SK-N-SH (cell line): ENCODE data around the gene UBR2. TPM values are rescaled to one million over a fixed set of nuclear protein-coding genes. Genes with fewer than 3 reads are reported as not detected.

Experiments used
- CTCF ChIA-PET: fragments of 300-600, 350-600 bp; formaldehyde crosslinking; extraction: SDS; loops from one replicate; lab custom pipeline; 2021; lab: Yijun Ruan, JAX
- POLR2A ChIA-PET: fragments of 350-600 bp; sonication (Branson Sonifier 250); formaldehyde crosslinking; extraction: SDS; loops from one replicate; lab custom pipeline; 2020; ENCODE audit warnings: antibody characterized with exemption, inconsistent platforms; lab: Yijun Ruan, JAX
- DNase-seq: peaks from one replicate; pipeline ENCODE4 v3.0.0; 2012
- H2AFZ ChIP-seq: fragments of 200-600 bp; sonication (generic); 2 replicates; pipeline ENCODE4 v1.8.1; 2016; ENCODE audit warnings: antibody characterized with exemption, mild to moderate bottlenecking, low read depth
- H3F3A ChIP-seq: fragments of 200-600 bp; sonication (generic); replicated peaks from 2 replicates; pipeline ENCODE3; 2016; ENCODE audit warnings: antibody characterized with exemption, mild to moderate bottlenecking; ENCODE audit not compliant: insufficient read depth
- H3K27ac ChIP-seq, 2 experiments: fragments of 200-500 bp in 1 of 2; fragments of 200-600 bp in 1 of 2; sonication (Bioruptor generic) in 1 of 2; sonication (generic), shearing (Covaris generic) in 1 of 2; 2 replicates each; pipeline versions ENCODE4 v1.5.1 to v1.6.1; 2014 to 2016; ENCODE audit warnings: low read depth in 2 of 2, inconsistent platforms in 1 of 2, low read length in 1 of 2, mild to moderate bottlenecking in 1 of 2, mixed read lengths in 1 of 2
- H3K27me3 ChIP-seq: fragments of 200-600 bp; sonication (generic), shearing (Covaris generic); 2 replicates; pipeline ENCODE4 v1.6.1; 2016; ENCODE audit warnings: mixed run types; ENCODE audit not compliant: insufficient read depth
- H3K36me3 ChIP-seq, 2 experiments: fragments of 200-500 bp in 1 of 2; fragments of 200-600 bp in 1 of 2; sonication (Bioruptor generic) in 1 of 2; sonication (generic) in 1 of 2; replicated peaks in 1 of 2; 2 replicates each; pipeline versions ENCODE3 to v1.5.1; 2014 to 2016; ENCODE audit warnings: low read length in 1 of 2, mild to moderate bottlenecking in 1 of 2; ENCODE audit not compliant: insufficient read depth in 2 of 2, control insufficient read depth in 1 of 2
- H3K4me1 ChIP-seq, 2 experiments: fragments of 200-500 bp in 1 of 2; fragments of 200-600 bp in 1 of 2; sonication (Bioruptor generic) in 1 of 2; sonication (generic), shearing (Covaris generic) in 1 of 2; 2 replicates each; pipeline versions ENCODE4 v1.5.1 to v1.6.1; 2014 to 2016; ENCODE audit warnings: low read depth in 1 of 2, low read length in 1 of 2, mixed run types in 1 of 2; ENCODE audit not compliant: insufficient read depth in 2 of 2, control insufficient read depth in 1 of 2
- H3K4me2 ChIP-seq: fragments of 200-600 bp; sonication (generic), shearing (Covaris generic); 2 replicates; pipeline ENCODE4 v1.6.1; 2017; ENCODE audit warnings: mixed run types
- H3K4me3 ChIP-seq, 2 experiments: fragments of 200-500 bp in 1 of 2; fragments of 200-600 bp in 1 of 2; sonication (Bioruptor generic) in 1 of 2; sonication (generic), shearing (Covaris generic) in 1 of 2; 2 replicates each; pipeline versions ENCODE4 v1.5.1 to v1.8.1; 2014 to 2016; ENCODE audit warnings: low read depth in 2 of 2, inconsistent platforms in 1 of 2, low read length in 1 of 2, mild to moderate bottlenecking in 1 of 2, mixed read lengths in 1 of 2, moderate library complexity in 1 of 2
- H3K79me2 ChIP-seq: fragments of 200-600 bp; sonication (generic); 2 replicates; pipeline ENCODE4 v1.8.1; 2017; ENCODE audit warnings: mild to moderate bottlenecking; ENCODE audit not compliant: insufficient read depth
- H3K9ac ChIP-seq: fragments of 200-600 bp; sonication (generic); 2 replicates; pipeline ENCODE4 v1.6.1; 2017; ENCODE audit warnings: mixed run types
- H3K9me2 ChIP-seq: fragments of 200-600 bp; sonication (generic); 2 replicates; pipeline ENCODE4 v1.6.1; 2017; ENCODE audit warnings: mixed run types
- H3K9me3 ChIP-seq: fragments of 200-600 bp; sonication (generic); 2 replicates; pipeline ENCODE4 v1.6.1; 2017; ENCODE audit warnings: mixed run types, mild to moderate bottlenecking, moderate library complexity
- H4K20me1 ChIP-seq: fragments of 200-600 bp; sonication (generic); 2 replicates; pipeline ENCODE4 v1.6.1; 2017; ENCODE audit warnings: mild to moderate bottlenecking, mixed run types; ENCODE audit not compliant: insufficient read depth
- ELF1 ChIP-seq: IDR thresholded peaks from 2 replicates; pipeline ENCODE4 v1.4.0; 2012
- FOSL2 ChIP-seq: IDR thresholded peaks from 2 replicates; pipeline ENCODE4 v1.4.0; 2012; ENCODE audit warnings: low read depth, mild to moderate bottlenecking, moderate library complexity, borderline replicate concordance
- TCF12 ChIP-seq: IDR thresholded peaks from 2 replicates; pipeline ENCODE4 v1.4.0; 2012
- WGBS: methylation state at CpG from one replicate; pipeline ENCODE4 v1.1.6; 2017; ENCODE audit warnings: low lambda C conversion rate; 5-methylcytosine and 5-hydroxymethylcytosine counted together
- polyA plus RNA-seq, 3 experiments: library from polyadenylated mRNA; depleted of rRNA; stranded (reverse); fragments of >200 nt; gene quantifications; 2 replicates each; pipeline ENCODE4 v1.2.3, GENCODE V29; 2012
- small RNA-seq, 7 experiments: library from RNA; depleted of rRNA; stranded (forward); fragments of <200 nt; gene quantifications; one replicate each; pipeline ENCODE3, GENCODE V24; 2012
- TF ChIP-seq, protein P1 (sequence below): IDR thresholded peaks from 2 replicates; pipeline ENCODE4; 2012

The UBR2 gene
- polyA plus RNA-seq, 1 of the 3 experiments (the other 2 are of a cell fraction), result 5.2 TPM

DNA sequence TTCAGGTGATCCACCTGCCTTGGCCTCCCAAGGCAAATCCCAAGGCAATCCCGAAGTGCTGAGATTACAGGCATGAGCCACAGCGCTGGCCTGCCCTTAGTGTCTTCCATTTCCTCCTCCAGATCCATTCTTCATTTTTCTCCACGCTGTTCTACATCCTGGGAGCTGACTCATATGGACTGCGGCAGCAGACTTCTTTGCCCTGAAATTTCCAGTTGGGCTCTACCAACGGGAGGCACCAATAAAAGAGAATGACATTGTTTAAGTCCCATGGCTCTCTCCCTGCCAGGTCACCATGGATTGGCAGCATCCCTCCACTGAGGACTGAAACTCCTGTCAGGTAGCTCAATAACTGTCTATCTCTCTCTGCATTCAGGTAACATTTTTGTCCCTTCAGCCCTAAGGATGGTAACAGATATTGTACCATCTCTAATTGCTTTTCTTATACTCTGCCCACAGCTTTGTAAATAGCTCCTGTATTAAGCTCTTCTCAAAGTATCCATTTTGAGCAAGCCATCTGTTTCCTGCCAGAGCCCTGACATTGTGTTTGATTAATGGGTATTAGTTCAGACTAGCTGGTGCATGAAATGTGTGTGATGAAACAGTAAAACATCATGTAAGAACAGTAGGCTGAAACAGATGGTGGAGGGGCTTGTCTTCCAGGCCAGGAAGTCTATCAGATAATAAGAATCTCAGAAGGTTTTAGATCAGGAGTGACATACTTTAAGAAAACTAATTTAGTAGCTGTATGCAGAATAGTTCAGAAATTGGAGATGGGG is 178.5 kb downstream of the UBR2 start:
- Histone ChIP-seq H3K4me1 (peaks cover 15 to 21% of the 10 kb centered on the region in 2 experiments; a peak in 2 of 4 replicates), H4K20me1 (peaks cover 7% of the 10 kb centered on the region; the same call in 1 of the 2 replicates), H2AFZ (0 out of 2 replicates have a peak overlapping the region, but pooled peaks have one; percentile 12), H3K36me3 (no peaks in the 10 kb centered on the region), H3K27me3 (no peaks in the 10 kb centered on the region), H3K9me3 (no peaks in the 10 kb centered on the region), H3F3A (peaks cover 21% of the 10 kb centered on the region), H3K9me2 (no peaks in the 10 kb centered on the region), H3K9ac (no peak overlapping the region), H3K4me3 (no peak overlapping the region), H3K79me2 (peaks cover 29% of the 10 kb centered on the region), H3K4me2 (no peak overlapping the region; the same call in none of the 2 replicates), H3K27ac (peak overlapping the region; percentile 56 to 58)
- TF ChIP-seq FOSL2 (peak; percentile 38; the same call in 1 of the 2 replicates), ELF1 (no peak), TCF12 (peak; percentile 72)
- TF ChIP-seq, protein P1, sequence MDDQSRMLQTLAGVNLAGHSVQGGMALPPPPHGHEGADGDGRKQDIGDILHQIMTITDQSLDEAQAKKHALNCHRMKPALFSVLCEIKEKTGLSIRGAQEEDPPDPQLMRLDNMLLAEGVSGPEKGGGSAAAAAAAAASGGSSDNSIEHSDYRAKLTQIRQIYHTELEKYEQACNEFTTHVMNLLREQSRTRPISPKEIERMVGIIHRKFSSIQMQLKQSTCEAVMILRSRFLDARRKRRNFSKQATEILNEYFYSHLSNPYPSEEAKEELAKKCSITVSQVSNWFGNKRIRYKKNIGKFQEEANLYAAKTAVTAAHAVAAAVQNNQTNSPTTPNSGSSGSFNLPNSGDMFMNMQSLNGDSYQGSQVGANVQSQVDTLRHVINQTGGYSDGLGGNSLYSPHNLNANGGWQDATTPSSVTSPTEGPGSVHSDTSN, result peak; percentile 86
- 39% methylated on average over 5 of the region's 5 CpGs for WGBS
- POLR2A ChIA-PET, result interaction anchor here (0.6 kb wide), 1 partner anchor 670 kb away, joined by 3 read pairs; no protein-coding TSS in a partner anchor
- peak; percentile 47 for DNase-seq
- CTCF ChIA-PET, result interaction anchor here (1.1 to 2.2 kb wide), 3 partner anchors 16 to 133 kb away, joined by 3 to 19 read pairs (median 5); no protein-coding TSS in a partner anchor

Small RNA genes lying within 50 kb of the gene (small RNA-seq; reads per million reads assigned to genes)
- gene RNU6-890P, result 0 to 0.10 (median 0) reads per million in 7 experiments

Other genes starting within 250 kb of the UBR2 start
- gene TRERF1, start 112.1 kb upstream of the UBR2 start, polyA plus RNA-seq (2012; rRNA removed), result 3.2 and 3.6 TPM in 2 replicates
- not detected in 2 replicates for gene PRPH2, start 158.6 kb downstream of the UBR2 start, polyA plus RNA-seq (2012; rRNA removed)
- 12.7 and 18.2 TPM in 2 replicates for gene TBCC, start 182.1 kb downstream of the UBR2 start, polyA plus RNA-seq (2012; rRNA removed)
- 5.1 and 6.6 TPM in 2 replicates for gene BICRAL, start 218.0 kb downstream of the UBR2 start, polyA plus RNA-seq (2012; rRNA removed)